SK-N-MC (cell line): ENCODE results near the gene ZEB2.

ENCODE experiments used
- EZH2 ChIP-seq: fragments of 200-600 bp; sonication (generic); IDR thresholded peaks from one replicate; pipeline ENCODE4 v1.6.1; 2017; ENCODE audit warnings: antibody characterized with exemption
- POLR2AphosphoS5 ChIP-seq: IDR thresholded peaks from 2 replicates; pipeline ENCODE4 v1.6.1; 2012; ENCODE audit warnings: mild to moderate bottlenecking, low read depth, low read length, borderline replicate concordance

- TF ChIP-seq EZH2 (no peak), POLR2AphosphoS5 (no peak)
Observed at GRCh38 chr2:144507441-144508171, 12.3 kb downstream of the ZEB2 start.
